GM12801 (cell line): Measurements from ENCODE around the gene RNF212B.

Experiments used
- CTCF ChIP-seq: IDR thresholded peaks from one replicate; pipeline ENCODE4 v1.5.1; 2011; ENCODE audit warnings: control low read depth; ENCODE audit not compliant: insufficient read length; ENCODE audit errors: extremely low read depth

Gene RNF212B

DNA sequence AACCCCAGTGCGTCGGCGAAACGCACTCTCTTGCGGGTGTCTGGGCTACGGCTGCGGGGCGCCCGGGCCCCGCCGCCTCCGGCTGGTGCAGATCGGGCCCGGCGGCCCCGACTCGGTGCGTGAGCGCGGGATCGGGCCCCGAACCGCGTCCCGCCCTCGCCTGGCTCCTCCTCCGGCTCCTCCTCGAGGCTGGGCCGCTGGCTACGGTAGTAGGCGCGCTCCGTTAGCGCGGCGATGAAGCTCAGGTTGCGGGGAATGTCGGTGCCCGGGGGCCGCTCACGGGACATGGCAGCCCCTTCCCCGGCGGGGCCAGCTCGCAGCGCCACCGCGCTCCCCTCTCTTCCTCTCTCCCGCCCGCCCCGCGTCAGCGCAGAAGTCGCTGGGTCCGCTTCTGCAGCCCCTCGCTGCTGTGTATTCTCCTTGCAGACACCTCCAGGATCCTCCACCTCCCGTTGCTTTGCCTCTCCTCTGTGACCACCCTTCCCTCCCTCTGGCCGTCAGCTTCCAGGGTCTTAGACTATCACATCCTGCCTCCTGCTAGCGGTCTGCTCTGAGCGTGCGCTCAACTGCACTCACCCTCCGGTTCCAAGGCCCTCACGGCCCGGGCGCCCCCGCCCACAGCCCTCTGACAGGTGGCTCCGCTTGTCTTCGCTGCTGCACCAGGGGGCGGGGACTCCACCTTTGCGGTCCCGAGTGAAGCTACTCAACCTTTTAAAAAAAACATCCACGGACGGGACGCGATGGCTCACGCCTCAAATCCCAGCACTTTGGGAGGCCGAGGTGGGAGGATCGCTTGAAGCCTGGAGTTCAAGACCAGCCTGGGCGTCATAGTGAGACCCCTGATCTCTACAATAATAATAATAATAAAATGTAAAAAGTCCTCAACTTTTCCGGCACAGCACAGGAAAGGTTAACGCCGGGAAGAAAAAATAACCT, 64.8 kb downstream of the RNF212B start, which contains the start of gene PPP1R3E:
PPP1R3E (minus strand) TSS at position 570 of the 936 bp plus-strand sequence; CDS start at position 287, 283 bp downstream.
- no peak for TF ChIP-seq CTCF

- no peak for TF ChIP-seq CTCF
Measured at GRCh38 chr14:23306412-23307145, 68.8 kb downstream of the RNF212B start, which contains the start of gene BCL2L2. BCL2L2 (plus strand) TSS chr14:23306833; CDS start chr14:23307768, 935 bp downstream.

DNA sequence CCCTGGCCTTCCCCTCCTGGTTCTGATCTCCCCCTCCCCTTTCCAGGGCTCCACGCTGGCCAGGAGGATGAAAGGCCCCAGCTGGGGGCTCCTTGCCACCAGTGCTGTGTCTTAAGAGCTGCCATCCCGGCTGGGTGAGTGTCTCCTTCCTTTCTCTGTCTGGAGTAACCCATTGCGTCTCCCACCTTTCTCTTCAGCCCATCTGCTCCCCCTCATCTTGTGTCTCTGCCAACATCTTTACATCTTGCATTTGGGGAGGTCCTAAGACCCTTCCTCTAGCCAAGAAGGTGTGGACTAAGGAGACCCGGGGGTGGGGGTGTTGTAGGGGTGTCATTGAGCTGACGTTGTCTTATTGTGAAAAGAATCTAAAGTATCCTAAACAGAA, 69.4 kb downstream of the RNF212B start:
- TF ChIP-seq CTCF = no peak

GRCh38 chr14:23307687-23308644, 70.2 kb downstream of the RNF212B start:
- no peak for TF ChIP-seq CTCF

DNA sequence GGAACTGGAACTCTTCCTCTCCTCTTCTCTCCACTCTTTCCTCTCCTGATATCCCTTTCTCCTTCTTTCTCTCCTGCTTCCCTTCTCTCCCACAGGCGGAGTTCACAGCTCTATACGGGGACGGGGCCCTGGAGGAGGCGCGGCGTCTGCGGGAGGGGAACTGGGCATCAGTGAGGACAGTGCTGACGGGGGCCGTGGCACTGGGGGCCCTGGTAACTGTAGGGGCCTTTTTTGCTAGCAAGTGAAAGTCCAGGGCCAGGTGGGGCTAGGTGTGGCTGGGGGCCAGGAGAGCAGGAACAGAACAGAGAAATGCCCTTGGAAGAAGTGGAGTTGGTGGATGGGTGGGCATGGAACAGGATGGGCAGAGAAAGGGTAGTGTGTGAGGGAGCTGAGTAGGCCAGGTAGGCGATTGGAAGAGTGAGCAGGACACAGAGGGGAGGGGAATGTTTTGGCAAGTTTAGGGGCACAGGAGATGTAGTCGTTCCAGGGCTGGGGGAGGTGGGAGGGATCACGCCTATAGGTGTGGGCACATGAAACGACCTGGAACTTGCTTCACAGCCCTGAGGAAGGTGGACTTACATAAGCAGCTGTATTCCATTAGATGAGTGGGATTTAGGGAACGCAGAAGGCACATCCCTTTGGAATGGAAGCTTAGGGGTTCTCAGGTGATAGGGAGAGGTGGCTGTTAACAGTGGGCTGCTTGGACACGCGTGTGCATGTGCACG, 71.1 kb downstream of the RNF212B start:
- TF ChIP-seq CTCF = no peak

DNA sequence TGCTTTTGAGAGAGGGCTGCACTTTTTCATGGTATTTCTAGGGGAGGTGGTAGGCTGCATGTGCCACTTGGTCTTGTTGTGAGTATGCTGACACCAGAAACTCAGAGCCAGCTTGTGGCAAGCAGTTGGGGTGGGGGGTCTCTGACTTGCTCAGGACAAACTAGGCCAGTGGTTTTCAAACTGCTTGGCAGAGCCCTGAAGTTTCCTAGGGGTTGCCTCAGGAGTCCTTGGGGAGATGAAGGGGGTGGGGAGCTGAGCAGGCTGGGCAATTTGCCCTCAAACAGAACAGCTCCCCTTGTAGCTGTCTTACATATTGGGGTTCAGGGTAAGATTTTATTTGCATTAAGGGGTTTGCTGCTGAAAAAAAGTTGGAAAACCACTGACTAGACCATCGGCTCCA, 72.8 kb downstream of the RNF212B start:
- TF ChIP-seq CTCF = no peak
